A549 (cell line): ENCODE data around the gene CYP27B1. TPM values are rescaled to one million over a fixed set of nuclear protein-coding genes. Genes with fewer than 3 reads are reported as not detected.

Source experiments
- ATAC-seq, 2 experiments: fragments of 200-7000 bp in 1 of 2; fragments of >200 bp in 1 of 2; cut with Nextera tagmentation in 1 of 2; cut with Tn5 transposase in 1 of 2; 3 replicates each; pipeline versions ENCODE4 v1.8.0 to v1.9.1; 2018 to 2020; ENCODE audit warnings: mild to moderate bottlenecking in 1 of 2, moderate library complexity in 1 of 2
- CTCF ChIA-PET: fragments of 300-600 bp; sonication (Branson Sonifier 250); formaldehyde crosslinking; extraction: SDS; loops from one replicate; lab custom pipeline; 2021; ENCODE audit warnings: antibody characterized with exemption, inconsistent platforms; lab: Yijun Ruan, JAX
- POLR2A ChIA-PET: fragments of 350-600 bp; formaldehyde crosslinking; extraction: SDS; loops from one replicate; lab custom pipeline; 2021; ENCODE audit warnings: antibody characterized with exemption, inconsistent platforms; lab: Yijun Ruan, JAX
- DNase-seq, 2 experiments: peaks; one replicate each; pipeline versions ENCODE4 v3.0.0 to v3.0.0-alpha.2; 2011 to 2016; ENCODE audit warnings: low read depth in 1 of 2, low spot score in 1 of 2
- FAIRE-seq: peaks from 2 replicates; lab custom pipeline; 2011; peaks lifted over from hg19 to GRCh38; lab: Jason Lieb, UNC
- H3K27ac ChIP-seq, 2 experiments: fragments of >200 bp; sonication (Bioruptor Twin); formaldehyde crosslinking; 3 replicates each; pipeline ENCODE4 v1.5.1; 2016 to 2017
- H3K4me1 ChIP-seq: fragments of >200 bp; sonication (Bioruptor Twin); formaldehyde crosslinking; 3 replicates; pipeline ENCODE4 v1.6.1; 2016
- H3K4me2 ChIP-seq: fragments of >200 bp; sonication (Bioruptor Twin); formaldehyde crosslinking; 3 replicates; pipeline ENCODE4 v1.6.1; 2016
- H3K4me3 ChIP-seq: fragments of >200 bp; sonication (Bioruptor Twin); formaldehyde crosslinking; 3 replicates; pipeline ENCODE4 v1.5.1; 2016
- H3K9me3 ChIP-seq: fragments of >200 bp; sonication (Bioruptor Twin); formaldehyde crosslinking; 3 replicates; pipeline ENCODE4 v1.6.1; 2016
- CEBPB ChIP-seq, 2 experiments: fragments of >200 bp in 1 of 2; sonication (Bioruptor Twin) in 1 of 2; formaldehyde crosslinking in 1 of 2; IDR thresholded peaks; 2 replicates each; pipeline ENCODE4 v1.6.1; 2012 to 2016
- EHF ChIP-seq: fragments of 250-450 bp; sonication (Bioruptor Pico); IDR thresholded peaks from 2 replicates; pipeline ENCODE4 v1.5.0; 2020; ENCODE audit warnings: mild to moderate bottlenecking
- FOXS1 ChIP-seq: fragments of 250-450 bp; sonication (Bioruptor Pico); IDR thresholded peaks from 2 replicates; pipeline ENCODE4 v1.5.0; 2020; ENCODE audit warnings: mild to moderate bottlenecking, moderate library complexity
- GATA3 ChIP-seq: IDR thresholded peaks from 2 replicates; pipeline ENCODE4 v1.6.1; 2012; ENCODE audit warnings: borderline replicate concordance
- HEYL ChIP-seq: fragments of 250-450 bp; sonication (Bioruptor Pico); IDR thresholded peaks from 2 replicates; pipeline ENCODE4 v1.8.0; 2021; ENCODE audit warnings: mild to moderate bottlenecking, moderate library complexity
- JUN ChIP-seq, 2 experiments: fragments of >200 bp; sonication (Bioruptor Twin); formaldehyde crosslinking; IDR thresholded peaks; 2 replicates in 1 of 2; 3 replicates in 1 of 2; pipeline ENCODE4 v1.6.1; 2016 to 2017
- KDM5A ChIP-seq: fragments of 200-600 bp; sonication (generic); IDR thresholded peaks from 2 replicates; pipeline ENCODE4 v1.6.1; 2016; ENCODE audit warnings: antibody characterized with exemption, mild to moderate bottlenecking
- MAZ ChIP-seq: fragments of 150-350 bp; IDR thresholded peaks from 2 replicates; pipeline ENCODE4 v1.6.1; 2014; ENCODE audit warnings: antibody characterized with exemption, low read depth, low read length, borderline replicate concordance
- MYC ChIP-seq: IDR thresholded peaks from 2 replicates; pipeline ENCODE4 v1.6.1; 2012; ENCODE audit warnings: mild to moderate bottlenecking, inconsistent platforms, low read length, improper control_type of control experiment, borderline replicate concordance
- NPAS2 ChIP-seq: fragments of 250-450 bp; sonication (Bioruptor Pico); IDR thresholded peaks from 2 replicates; pipeline ENCODE4 v1.8.0; 2022; ENCODE audit warnings: mild to moderate bottlenecking, moderate library complexity, borderline replicate concordance
- NR3C1 ChIP-seq: fragments of >200 bp; sonication (Bioruptor Twin); formaldehyde crosslinking; IDR thresholded peaks from 3 replicates; pipeline ENCODE4 v1.6.1; 2017
- PHF8 ChIP-seq: fragments of 200-600 bp; sonication (generic); IDR thresholded peaks from 2 replicates; pipeline ENCODE4 v1.6.1; 2016; ENCODE audit warnings: low read depth, mild to moderate bottlenecking, antibody characterized with exemption, moderate library complexity, borderline replicate concordance
- POLR2AphosphoS2 ChIP-seq: conservative IDR thresholded peaks from 2 replicates; pipeline ENCODE4 v1.6.1; 2012; ENCODE audit warnings: low read length, improper control_type of control experiment, inconsistent platforms
- RAD21 ChIP-seq, 2 experiments: fragments of >200 bp in 1 of 2; sonication (Bioruptor Twin) in 1 of 2; formaldehyde crosslinking in 1 of 2; IDR thresholded peaks in 1 of 2; conservative IDR thresholded peaks in 1 of 2; 2 replicates in 1 of 2; 3 replicates in 1 of 2; pipeline ENCODE4 v1.6.1; 2012 to 2018; ENCODE audit warnings: inconsistent platforms in 1 of 2
- RARB ChIP-seq: fragments of 250-450 bp; sonication (Bioruptor Pico); IDR thresholded peaks from 2 replicates; pipeline ENCODE4 v1.8.0; 2021; ENCODE audit warnings: mild to moderate bottlenecking, moderate library complexity
- SMC3 ChIP-seq: fragments of >200 bp; sonication (Bioruptor Twin); formaldehyde crosslinking; IDR thresholded peaks from 3 replicates; pipeline ENCODE4 v1.6.1; 2018; ENCODE audit warnings: inconsistent platforms
- SREBF2 ChIP-seq: fragments of 450-650 bp; IDR thresholded peaks from 2 replicates; pipeline ENCODE4 v1.6.1; 2014; ENCODE audit warnings: mild to moderate bottlenecking, moderate library complexity
- TP53 ChIP-seq: fragments of 250-450 bp; sonication (Bioruptor Pico); IDR thresholded peaks from 2 replicates; pipeline ENCODE4 v1.5.0; 2021; ENCODE audit warnings: mild to moderate bottlenecking, moderate library complexity
- ZC3H11A ChIP-seq: fragments of 450-650 bp; IDR thresholded peaks from 2 replicates; pipeline ENCODE4 v1.6.1; 2014; ENCODE audit warnings: antibody characterized with exemption, mild to moderate bottlenecking
- ZFP36 ChIP-seq: fragments of 450-650 bp; IDR thresholded peaks from 2 replicates; pipeline ENCODE4 v1.6.1; 2014; ENCODE audit warnings: borderline replicate concordance; ENCODE audit not compliant: partially characterized antibody
- WGBS: methylation state at CpG from one replicate; pipeline ENCODE4 v1.1.6; 2017; ENCODE audit errors: missing lambda C conversion rate; 5-methylcytosine and 5-hydroxymethylcytosine counted together
- polyA plus RNA-seq, 4 experiments: library from polyadenylated mRNA; depleted of rRNA in 3 of 4; stranded (reverse); fragments of >200 nt; fragmentation: RNase III in 1 of 4; extraction: RNeasy Plus Mini Kit Qiagen cat#74134 plus additional on column Dnase treatment in 1 of 4; gene quantifications; 2 replicates in 3 of 4; 3 replicates in 1 of 4; pipeline ENCODE4 v1.2.3, GENCODE V29; 2011 to 2017
- TF ChIP-seq, protein P1 (sequence below): IDR thresholded peaks from 2 replicates; pipeline ENCODE4 v1.6.1; 2012
- TF ChIP-seq, protein P2 (sequence below): fragments of >200 bp; sonication (Bioruptor Twin); formaldehyde crosslinking; IDR thresholded peaks from 3 replicates; pipeline ENCODE4 v1.6.1; 2016
- TF ChIP-seq, protein P3 (sequence below): fragments of 450-650 bp; IDR thresholded peaks from 2 replicates; pipeline ENCODE4 v1.6.1; 2014; ENCODE audit warnings: antibody characterized with exemption
- TF ChIP-seq, protein P4 (sequence below): fragments of >200 bp; sonication (Bioruptor Twin); formaldehyde crosslinking; IDR thresholded peaks from 3 replicates; pipeline ENCODE4 v1.5.1; 2016

Gene CYP27B1
- polyA plus RNA-seq, 2 of the 4 experiments (the other 2 are of a cell fraction): 1.9 to 2.3 TPM

DNA sequence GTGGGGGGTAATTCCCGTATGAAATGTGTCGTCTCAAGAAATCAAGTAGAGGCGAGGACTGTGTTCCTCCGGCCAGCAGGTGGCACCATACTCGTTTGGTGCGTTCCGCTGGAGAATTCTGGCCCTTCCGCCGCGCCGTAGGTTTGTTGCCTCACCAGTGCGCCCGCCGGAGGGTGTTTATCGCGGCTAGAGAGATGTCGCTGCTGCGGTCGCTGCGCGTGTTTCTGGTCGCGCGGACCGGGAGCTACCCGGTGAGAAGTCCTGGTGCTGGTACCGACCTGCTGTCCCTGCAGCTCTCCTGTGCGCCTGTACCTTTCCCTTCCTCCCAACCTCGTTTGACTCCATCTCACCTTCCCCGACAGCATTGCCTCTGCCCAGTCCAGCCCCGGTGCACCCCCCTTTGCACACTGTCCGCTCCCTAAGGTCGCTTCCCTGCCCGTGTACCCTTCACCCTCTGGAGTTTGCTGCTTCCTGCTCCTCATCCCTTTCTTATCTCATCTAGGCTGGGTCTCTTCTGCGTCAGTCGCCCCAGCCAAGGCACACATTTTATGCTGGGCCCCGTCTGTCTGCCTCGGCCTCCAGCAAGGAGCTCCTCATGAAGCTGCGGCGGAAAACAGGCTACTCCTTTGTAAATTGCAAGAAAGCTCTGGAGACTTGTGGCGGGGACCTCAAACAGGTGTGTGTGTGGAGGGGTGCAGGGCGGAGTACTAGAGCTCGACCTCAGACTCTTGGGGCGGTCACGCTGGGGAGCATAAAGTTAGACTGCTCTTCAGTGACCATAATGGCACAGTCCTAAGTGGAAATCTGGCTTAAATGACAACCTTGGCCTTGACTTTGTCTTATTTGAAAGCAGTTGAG is 16.0 kb upstream of the CYP27B1 start, which contains the start of gene TSFM (continued):
- no peak for TF ChIP-seq ZFP36
- TF ChIP-seq SREBF2: no peak
- TF ChIP-seq, protein P1, sequence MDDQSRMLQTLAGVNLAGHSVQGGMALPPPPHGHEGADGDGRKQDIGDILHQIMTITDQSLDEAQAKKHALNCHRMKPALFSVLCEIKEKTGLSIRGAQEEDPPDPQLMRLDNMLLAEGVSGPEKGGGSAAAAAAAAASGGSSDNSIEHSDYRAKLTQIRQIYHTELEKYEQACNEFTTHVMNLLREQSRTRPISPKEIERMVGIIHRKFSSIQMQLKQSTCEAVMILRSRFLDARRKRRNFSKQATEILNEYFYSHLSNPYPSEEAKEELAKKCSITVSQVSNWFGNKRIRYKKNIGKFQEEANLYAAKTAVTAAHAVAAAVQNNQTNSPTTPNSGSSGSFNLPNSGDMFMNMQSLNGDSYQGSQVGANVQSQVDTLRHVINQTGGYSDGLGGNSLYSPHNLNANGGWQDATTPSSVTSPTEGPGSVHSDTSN: peak; percentile 45; the same call in 1 of the 2 replicates
- TF ChIP-seq HEYL (CRISPR knock-in tag): no peak
- TF ChIP-seq, protein P2, sequence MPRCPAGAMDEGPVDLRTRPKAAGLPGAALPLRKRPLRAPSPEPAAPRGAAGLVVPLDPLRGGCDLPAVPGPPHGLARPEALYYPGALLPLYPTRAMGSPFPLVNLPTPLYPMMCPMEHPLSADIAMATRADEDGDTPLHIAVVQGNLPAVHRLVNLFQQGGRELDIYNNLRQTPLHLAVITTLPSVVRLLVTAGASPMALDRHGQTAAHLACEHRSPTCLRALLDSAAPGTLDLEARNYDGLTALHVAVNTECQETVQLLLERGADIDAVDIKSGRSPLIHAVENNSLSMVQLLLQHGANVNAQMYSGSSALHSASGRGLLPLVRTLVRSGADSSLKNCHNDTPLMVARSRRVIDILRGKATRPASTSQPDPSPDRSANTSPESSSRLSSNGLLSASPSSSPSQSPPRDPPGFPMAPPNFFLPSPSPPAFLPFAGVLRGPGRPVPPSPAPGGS: peak; percentile 93
- no peak for TF ChIP-seq POLR2AphosphoS2
- no peak for TF ChIP-seq MAZ
- no peak for TF ChIP-seq RARB (CRISPR knock-in tag)
- TF ChIP-seq PHF8: peak; percentile 91; the same call in 1 of the 2 replicates
- no peak for TF ChIP-seq NPAS2 (CRISPR knock-in tag)
- peak; percentile 81 to 94; a peak in 3 of 4 replicates for TF ChIP-seq CEBPB (IDR thresholded peaks at IDR 0.05)
- TF ChIP-seq, protein P3, sequence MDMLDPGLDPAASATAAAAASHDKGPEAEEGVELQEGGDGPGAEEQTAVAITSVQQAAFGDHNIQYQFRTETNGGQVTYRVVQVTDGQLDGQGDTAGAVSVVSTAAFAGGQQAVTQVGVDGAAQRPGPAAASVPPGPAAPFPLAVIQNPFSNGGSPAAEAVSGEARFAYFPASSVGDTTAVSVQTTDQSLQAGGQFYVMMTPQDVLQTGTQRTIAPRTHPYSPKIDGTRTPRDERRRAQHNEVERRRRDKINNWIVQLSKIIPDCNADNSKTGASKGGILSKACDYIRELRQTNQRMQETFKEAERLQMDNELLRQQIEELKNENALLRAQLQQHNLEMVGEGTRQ: no peak
- TF ChIP-seq, protein P4, sequence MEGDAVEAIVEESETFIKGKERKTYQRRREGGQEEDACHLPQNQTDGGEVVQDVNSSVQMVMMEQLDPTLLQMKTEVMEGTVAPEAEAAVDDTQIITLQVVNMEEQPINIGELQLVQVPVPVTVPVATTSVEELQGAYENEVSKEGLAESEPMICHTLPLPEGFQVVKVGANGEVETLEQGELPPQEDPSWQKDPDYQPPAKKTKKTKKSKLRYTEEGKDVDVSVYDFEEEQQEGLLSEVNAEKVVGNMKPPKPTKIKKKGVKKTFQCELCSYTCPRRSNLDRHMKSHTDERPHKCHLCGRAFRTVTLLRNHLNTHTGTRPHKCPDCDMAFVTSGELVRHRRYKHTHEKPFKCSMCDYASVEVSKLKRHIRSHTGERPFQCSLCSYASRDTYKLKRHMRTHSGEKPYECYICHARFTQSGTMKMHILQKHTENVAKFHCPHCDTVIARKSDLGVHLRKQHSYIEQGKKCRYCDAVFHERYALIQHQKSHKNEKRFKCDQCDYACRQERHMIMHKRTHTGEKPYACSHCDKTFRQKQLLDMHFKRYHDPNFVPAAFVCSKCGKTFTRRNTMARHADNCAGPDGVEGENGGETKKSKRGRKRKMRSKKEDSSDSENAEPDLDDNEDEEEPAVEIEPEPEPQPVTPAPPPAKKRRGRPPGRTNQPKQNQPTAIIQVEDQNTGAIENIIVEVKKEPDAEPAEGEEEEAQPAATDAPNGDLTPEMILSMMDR: peak; percentile 88
- TF ChIP-seq NR3C1: no peak
- peak; percentile 50; the same call in 1 of the 2 replicates for TF ChIP-seq GATA3
- peak; percentile 81 to 96; a peak in 4 of 5 replicates for TF ChIP-seq JUN (IDR thresholded peaks at IDR 0.05)
- peak; percentile 60; the same call in 1 of the 2 replicates for TF ChIP-seq TP53 (CRISPR knock-in tag)
- peak; percentile 14; the same call in 1 of the 2 replicates for TF ChIP-seq ZC3H11A
- peak; percentile 22 to 39; a peak in 1 of 5 replicates for TF ChIP-seq RAD21 (conservative IDR thresholded peaks at IDR 0.05 in 1 of 2, IDR thresholded peaks at IDR 0.05 in 1 of 2)
- TF ChIP-seq MYC: peak; percentile 77; the same call in 1 of the 2 replicates
- TF ChIP-seq KDM5A: peak; percentile 85
- TF ChIP-seq EHF (CRISPR knock-in tag): no peak

DNA sequence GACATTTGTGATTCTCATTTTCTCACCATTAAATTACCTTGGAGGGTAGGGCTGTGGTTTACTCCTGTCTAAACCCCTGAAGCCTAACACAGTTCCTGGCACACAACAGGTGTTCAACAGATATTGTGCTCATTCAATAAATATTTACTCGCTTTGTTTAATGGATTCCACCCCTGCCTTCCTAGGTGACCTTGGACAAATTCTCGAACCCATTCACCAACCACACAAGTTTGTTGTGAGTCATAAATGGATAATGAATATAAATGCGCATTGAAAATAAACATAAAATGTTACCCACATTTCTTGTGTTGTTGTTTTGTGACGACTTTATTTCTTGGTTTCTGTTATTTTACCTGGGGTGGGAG is 15.3 kb upstream of the CYP27B1 start:
- ChIA-PET CTCF (interaction anchor here (0.9 to 8.1 kb wide), 17 partner anchors 10 to 113 kb away, joined by 3 to 60 read pairs (median 6); partner anchors contain the start of genes CYP27B1, EEF1AKMT3 and METTL1), POLR2A (interaction anchor here (1.0 to 1.3 kb wide), 4 partner anchors 10 to 62 kb away, joined by 4 to 5 read pairs (median 4); partner anchors contain the start of genes EEF1AKMT3 and METTL1)
- peak overlapping the region; percentile 16; the same call in 1 of the 3 replicates for H3K4me2 ChIP-seq

More for the DNA sequence above, 15.3 kb upstream of the CYP27B1 start:
- FAIRE-seq (no peak), DNase-seq (no peak), ATAC-seq (peak in 1 of 2 experiments; percentile 4; a peak in 2 of 6 replicates)
- no peak for TF ChIP-seq SMC3
- no peak for TF ChIP-seq ZC3H11A
- no peak for TF ChIP-seq FOXS1 (CRISPR knock-in tag)
- WGBS: 26% methylated on average over 4 of the region's 4 CpGs
- no peaks in the 10 kb centered on the region for H3K9me3 ChIP-seq
- no peak overlapping the region; the same call in 2 of the 3 replicates for H3K4me3 ChIP-seq
- peaks cover 8% of the 10 kb centered on the region for H3K4me1 ChIP-seq
- H3K27ac ChIP-seq: no peak overlapping the region
